SK-MEL-5 (cell line): ENCODE measurements around the gene SBK3. TPM values are rescaled to one million over a fixed set of nuclear protein-coding genes. Genes with fewer than 3 reads are reported as not detected.
A peak's percentile ranks its signal among the peaks of the same experiment; 100 is the strongest.
"Not testable (repeated sequence)": the region's sequence is repeated elsewhere in the genome, so short reads cannot be mapped to it uniquely, and the experiment has no call there.

ENCODE experiments used
- DNase-seq: peaks from one replicate; pipeline ENCODE4 v3.0.0-alpha.2; 2016; ENCODE audit warnings: low read depth, low spot score
- in situ Hi-C: cut with HindIII; loops from 2 replicates; pipeline ENCODE4 v1.10.0; 2016; ENCODE audit warnings: low sequenced_read_pairs, high pct_unique_total_duplicates, low pct_unique_long_range_greater_than_20kb
- polyA plus RNA-seq, 2 experiments: library from polyadenylated mRNA; depleted of rRNA; stranded (reverse); fragments of >200 nt; gene quantifications; 2 replicates each; pipeline ENCODE4 v1.2.3, GENCODE V29; 2015
- total RNA-seq: library from RNA; depleted of rRNA; stranded (reverse); fragments of >200 nt; shearing (Covaris generic); gene quantifications from 2 replicates; pipeline ENCODE4 v1.2.3, GENCODE V29; 2014; rRNA removed

SBK3 gene, protein sequence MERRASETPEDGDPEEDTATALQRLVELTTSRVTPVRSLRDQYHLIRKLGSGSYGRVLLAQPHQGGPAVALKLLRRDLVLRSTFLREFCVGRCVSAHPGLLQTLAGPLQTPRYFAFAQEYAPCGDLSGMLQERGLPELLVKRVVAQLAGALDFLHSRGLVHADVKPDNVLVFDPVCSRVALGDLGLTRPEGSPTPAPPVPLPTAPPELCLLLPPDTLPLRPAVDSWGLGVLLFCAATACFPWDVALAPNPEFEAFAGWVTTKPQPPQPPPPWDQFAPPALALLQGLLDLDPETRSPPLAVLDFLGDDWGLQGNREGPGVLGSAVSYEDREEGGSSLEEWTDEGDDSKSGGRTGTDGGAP
- total RNA-seq = not detected in 2 replicates
- polyA plus RNA-seq (2015; cell fraction: cytosol; rRNA removed) = not detected in 2 replicates
- polyA plus RNA-seq (2015; cell fraction: nucleus; rRNA removed) = not detected in 2 replicates

DNA sequence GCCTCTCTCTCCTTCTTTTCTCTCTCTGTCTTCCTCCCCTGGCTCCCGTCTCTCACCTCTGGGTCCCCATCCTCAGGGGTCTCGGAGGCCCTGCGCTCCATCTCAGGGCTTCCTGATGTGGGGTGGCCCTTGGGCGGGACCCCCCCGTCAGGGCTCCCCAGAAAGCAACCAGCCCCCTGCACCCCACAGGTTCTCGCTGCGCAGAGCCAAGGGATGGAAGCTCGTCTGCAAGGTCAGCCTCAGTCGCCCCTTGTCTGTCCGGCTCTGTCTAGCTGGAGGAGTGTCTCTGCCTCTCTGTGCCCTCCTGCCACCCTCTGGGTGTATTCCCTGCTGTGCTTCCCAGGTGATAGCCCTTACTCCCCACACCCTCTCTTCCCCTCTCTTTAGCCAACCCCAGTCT, at the start of gene SBK3:
SBK3 (minus strand) TSS at position 101 of the 400 bp plus-strand sequence; CDS start at position 101, 0 bp downstream.
- in situ Hi-C loops = no loop called here
- no peak for DNase-seq

GRCh38 chr19:55593096-55593772, 47.9 kb upstream of the SBK3 start:
- in situ Hi-C loops = no loop called here
- no peak for DNase-seq

DNA sequence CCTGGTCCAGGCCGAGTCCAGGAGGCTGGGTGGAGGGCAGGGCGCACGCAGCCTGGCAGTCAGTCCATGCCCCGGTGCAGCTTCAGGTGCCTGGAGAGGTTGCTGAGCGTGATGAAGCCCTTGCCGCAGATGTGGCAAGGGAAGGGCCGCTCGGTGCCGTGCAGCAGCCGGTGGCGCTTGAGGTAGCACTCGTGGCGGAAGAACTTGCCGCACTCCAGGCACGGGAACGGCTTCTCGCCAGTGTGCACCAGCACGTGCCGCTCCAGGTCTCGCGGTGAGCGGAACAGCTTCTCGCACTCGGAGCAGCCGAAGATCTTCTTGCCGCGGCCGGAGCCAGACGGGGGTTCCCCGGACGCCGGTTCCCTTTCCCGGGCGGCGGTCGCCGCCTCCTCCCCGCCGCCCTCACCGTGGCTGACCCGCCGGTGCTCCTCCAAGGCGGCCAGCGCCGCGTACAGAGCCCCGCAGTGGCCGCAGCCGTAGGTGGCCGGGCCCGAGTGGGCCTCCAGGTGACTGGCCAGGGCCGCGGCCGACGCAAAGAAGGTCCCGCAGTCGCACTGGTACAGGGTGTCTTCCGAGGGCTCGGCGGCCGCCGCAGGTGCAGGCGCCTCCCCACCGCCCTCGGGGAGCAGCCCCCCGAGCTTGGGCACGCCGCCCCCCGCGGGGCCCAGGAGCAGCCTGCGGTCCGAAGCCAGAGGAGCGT, 47.2 kb upstream of the SBK3 start:
- in situ Hi-C loops = no loop called here
- DNase-seq = no peak

- in situ Hi-C loops = no loop called here
- DNase-seq = no peak
Observed at GRCh38 chr19:55591555-55591954, 46.2 kb upstream of the SBK3 start.

DNA sequence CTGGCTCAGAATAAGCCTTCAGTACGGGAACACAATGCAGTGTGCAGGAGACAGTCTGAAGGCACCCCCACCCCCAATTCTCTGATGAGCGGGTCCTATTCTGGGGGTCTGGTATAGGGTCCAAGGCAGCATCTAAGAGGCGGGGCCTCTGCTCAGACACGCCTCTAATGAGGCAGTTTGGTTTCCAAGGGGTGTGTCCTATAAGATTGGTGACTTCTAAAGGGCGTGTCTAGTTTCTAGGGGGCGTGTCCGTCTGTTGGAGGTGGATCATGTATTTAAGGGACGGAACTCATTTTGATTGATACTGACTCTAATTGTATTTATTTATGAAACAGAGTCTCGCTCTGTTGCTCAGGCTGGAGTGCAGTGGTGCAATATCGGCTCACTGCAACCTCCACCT, 45.3 kb upstream of the SBK3 start:
- peak; percentile 49 for DNase-seq
- in situ Hi-C loops = no loop called here

DNA sequence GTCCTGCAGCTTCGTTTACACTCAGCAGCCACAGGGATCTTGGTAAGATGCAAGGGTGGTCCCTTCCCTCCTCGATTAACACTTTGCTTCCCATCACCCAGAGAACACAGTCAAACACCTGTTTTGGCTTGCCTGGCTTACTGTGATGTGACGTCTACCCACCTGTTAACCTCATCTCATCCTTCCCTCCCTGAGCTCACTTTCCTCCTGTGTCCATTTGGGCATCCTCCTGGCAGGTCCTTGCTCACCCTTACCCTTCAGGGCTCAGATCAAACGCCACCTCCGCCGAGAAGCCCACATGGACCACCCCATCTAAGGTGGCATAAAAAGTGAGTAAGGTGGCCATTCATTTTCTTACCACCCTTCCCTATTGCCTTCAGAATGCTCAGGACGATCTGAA, 44.8 kb upstream of the SBK3 start:
- in situ Hi-C loops = no loop called here
- DNase-seq = no peak

DNA sequence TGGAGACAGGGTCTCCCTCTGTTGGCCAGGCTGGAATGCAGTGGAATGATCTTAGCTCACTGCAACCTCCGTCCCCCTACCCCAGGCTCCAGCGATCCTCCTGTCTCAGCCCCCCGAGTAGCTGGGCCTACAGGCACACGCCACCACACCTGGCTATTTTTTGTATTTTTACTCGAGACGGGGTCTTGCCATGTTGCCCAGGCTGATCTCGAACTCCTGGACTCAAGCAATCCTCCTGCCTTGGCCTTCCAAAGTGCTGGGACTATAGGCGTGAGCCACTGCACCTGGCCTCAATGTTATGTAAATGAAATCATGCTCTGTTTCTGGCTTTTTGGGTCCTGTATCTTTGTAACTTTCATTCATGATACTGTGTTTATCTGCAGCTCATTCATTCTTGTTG, 43.4 kb upstream of the SBK3 start:
- in situ Hi-C loops = no loop called here

DNA sequence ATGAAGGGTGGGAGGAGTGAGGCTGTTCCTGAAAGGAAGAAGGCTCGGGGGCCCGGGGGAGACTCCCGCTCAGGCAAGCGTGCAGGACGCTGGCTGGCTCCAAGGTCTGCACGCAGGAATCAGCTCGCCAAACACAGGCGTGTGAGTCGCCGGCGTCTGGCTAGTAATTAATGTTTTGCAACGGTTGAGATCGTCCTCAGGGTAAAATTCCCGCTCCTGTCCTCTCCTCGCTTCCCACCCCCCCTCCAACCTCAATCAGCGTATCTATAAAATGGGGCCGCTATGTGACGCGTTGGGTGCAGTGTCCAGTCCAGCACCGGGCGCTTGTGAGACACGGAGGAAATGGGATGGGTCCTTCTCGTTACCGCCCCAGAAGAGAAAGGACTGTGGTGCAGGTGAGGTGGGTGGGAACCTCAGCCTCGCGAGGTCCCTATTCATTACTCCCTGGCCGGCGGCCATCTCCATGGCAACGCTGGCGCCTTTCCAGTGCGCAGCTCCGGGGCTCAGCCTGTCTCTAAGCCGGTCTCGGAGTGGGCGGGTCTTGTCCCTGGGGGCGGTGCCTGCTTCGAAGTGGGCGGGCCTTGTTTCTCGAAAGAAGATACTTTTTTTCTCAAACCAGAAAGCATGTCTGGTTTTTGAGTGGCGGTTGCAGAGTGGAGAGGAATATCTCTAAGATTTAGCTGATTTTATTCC, 41.8 kb upstream of the SBK3 start:
- in situ Hi-C loops = no loop called here
- peak; percentile 80 for DNase-seq

More for the DNA sequence above, 43.4 kb upstream of the SBK3 start:
- no peak for DNase-seq

- DNase-seq = peak; percentile 66
- in situ Hi-C loops = no loop called here
Observed at GRCh38 chr19:55585658-55586339, 40.5 kb upstream of the SBK3 start.

GRCh38 chr19:55584871-55585270, 39.5 kb upstream of the SBK3 start:
- DNase-seq = no peak
- in situ Hi-C loops = no loop called here

DNA sequence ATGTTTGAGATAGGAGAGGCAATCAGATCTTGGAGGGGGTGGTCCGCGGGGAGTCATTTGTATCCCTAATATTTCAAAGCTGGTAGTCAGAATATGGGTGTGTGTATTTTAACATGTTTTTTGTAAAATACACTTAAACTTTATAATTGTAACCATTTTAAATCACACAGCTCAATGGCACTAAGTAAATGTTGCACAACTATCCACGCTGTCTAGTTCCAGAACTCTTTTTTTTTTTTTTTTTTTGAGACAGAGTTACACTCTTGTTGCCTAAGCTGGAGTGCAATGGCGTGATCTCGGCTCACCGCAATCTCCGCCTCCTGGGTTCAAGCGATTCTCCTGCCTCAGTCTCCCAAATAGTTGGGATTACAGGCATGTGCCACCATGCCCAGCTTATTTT, 38.6 kb upstream of the SBK3 start:
- DNase-seq, in situ Hi-C loops: not testable (repeated sequence)

GRCh38 chr19:55582284-55582683, 36.9 kb upstream of the SBK3 start:
- in situ Hi-C loops, DNase-seq: not testable (repeated sequence)

DNA sequence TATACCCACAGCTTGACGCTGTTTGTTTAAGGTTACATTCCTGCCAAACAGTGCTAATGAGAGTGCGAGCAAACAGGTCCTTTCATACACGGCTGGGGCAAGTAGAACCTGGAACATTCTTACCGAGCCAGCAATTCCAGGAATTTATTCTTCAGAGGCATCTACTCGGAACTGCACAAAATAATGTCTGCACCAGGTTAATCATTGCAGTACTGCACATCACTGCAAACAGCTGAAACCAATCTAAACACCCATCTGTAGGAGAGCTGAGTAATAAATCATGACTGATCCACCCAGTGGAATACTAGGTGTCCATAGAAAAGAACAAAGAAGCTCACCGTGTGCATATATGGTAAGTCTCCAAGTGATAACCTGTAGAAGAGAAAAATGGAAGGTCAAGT, 36.5 kb upstream of the SBK3 start:
- no peak for DNase-seq
- in situ Hi-C loops = no loop called here

DNA sequence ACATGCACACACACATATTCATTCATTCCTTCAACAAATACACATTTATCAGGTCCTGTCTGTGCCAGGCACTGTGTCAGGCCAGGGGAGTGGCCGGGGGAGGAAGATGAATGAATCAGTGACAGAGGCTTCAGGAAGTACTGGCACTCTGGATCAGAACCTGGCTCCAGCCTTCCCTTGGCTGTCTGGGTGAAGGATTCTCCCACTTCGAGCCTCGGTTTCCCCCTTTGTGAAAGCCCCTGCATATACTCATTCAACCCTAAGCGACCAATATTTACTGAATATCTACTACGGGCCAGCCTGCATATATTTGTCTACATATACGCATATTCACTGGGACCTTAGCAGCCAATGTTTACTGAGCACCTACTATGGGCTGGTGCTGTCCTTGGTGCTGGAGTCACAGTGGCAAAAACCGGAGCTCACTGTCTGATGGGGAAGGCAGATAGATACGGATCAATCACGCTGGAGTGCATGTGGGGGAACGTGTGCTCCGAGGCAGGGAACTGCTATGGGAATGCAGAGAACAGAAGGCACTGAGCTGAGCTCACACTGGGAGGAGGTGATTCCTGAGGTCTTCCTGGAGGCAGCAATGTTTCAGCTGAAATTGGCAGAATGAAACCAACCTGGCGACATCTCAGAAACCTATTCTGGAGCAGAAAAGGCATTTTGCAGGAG, 35.9 kb upstream of the SBK3 start:
- in situ Hi-C loops = no loop called here
- DNase-seq = no peak

DNA sequence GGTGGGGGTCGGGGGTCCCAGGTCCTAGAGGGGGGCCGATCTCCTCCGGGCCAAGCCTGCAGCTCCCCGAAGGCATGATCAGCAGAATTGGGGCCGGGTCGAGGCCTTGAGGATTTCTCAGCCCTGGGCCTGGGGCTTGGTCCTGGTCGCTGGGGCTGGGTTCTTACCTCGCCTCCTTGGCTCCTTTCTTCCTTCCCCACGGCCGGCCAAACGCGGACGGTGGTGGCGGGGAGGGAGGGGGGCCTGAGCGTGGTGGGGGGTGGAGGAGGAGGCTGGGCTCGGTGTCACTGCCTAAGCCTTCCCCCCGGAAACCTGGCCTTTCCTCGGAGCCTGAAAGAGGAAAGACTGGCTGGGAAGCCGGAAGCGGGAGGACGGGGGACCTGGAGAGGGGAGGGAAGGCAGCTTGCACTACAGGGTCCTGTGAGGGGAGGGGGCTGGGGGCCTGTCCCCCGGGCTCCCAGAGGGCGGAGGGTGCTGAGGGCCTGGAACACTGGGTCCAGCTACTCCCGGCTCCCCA, 35.3 kb upstream of the SBK3 start, which contains the start of gene ZNF579:
ZNF579 (minus strand) TSS at position 221 of the 517 bp plus-strand sequence. CDS start 1,209 bp downstream, outside the sequence.
- peak; percentile 87 for DNase-seq
- in situ Hi-C loops = no loop called here
